ENCODE measurements around the gene CXorf65.
A peak's percentile ranks its signal among the peaks of the same experiment; 100 is the strongest.

The CXorf65 gene

GRCh38 chrX:71106427-71106826 is at the start of gene CXorf65:
Gene CXorf65 (minus strand): TSS chrX:71106740. CDS start chrX:71106556, 184 bp downstream.
- peak in 1 of 2 experiments; percentile 30 for DNase-seq

- no peak for DNase-seq
Measured at GRCh38 chrX:71154641-71155040, 48.1 kb upstream of the CXorf65 start.

- no peak for DNase-seq
Measured at GRCh38 chrX:71154196-71154595, 47.7 kb upstream of the CXorf65 start.

GRCh38 chrX:71151366-71151765 is 44.8 kb upstream of the CXorf65 start:
- no peak for DNase-seq

- DNase-seq: no peak
Measured at GRCh38 chrX:71148278-71148663, 41.7 kb upstream of the CXorf65 start.

- no peak for DNase-seq
Measured at GRCh38 chrX:71147496-71148277, 41.1 kb upstream of the CXorf65 start.

- no peak for DNase-seq
Measured at GRCh38 chrX:71144651-71145050, 38.1 kb upstream of the CXorf65 start, which contains the start of gene NLGN3. Gene NLGN3 (plus strand): TSS chrX:71144841. CDS start chrX:71147750, 2,909 bp downstream.

- no peak for DNase-seq
Measured at GRCh38 chrX:71143508-71143907, 37.0 kb upstream of the CXorf65 start.

GRCh38 chrX:71140440-71140839 is 33.9 kb upstream of the CXorf65 start:
- no peak for DNase-seq

- no peak for DNase-seq
Measured at GRCh38 chrX:71131510-71131909, 25.0 kb upstream of the CXorf65 start.

GRCh38 chrX:71128915-71129765 is 22.6 kb upstream of the CXorf65 start:
- DNase-seq: peak; percentile 66 to 69

GRCh38 chrX:71128166-71128833 is 21.8 kb upstream of the CXorf65 start:
- DNase-seq: no peak

- DNase-seq: no peak
Measured at GRCh38 chrX:71118985-71119535, 12.5 kb upstream of the CXorf65 start.

GRCh38 chrX:71118032-71118984 is 11.8 kb upstream of the CXorf65 start, which contains the start of gene MED12:
Gene MED12 (plus strand): TSS chrX:71118596. CDS start chrX:71118755, 159 bp downstream.
- peak; percentile 73 to 79 for DNase-seq

GRCh38 chrX:71117358-71117757 is 10.8 kb upstream of the CXorf65 start:
- no peak for DNase-seq

- DNase-seq: peak in 1 of 2 experiments; percentile 16
Measured at GRCh38 chrX:71111921-71112431, 5.4 kb upstream of the CXorf65 start.

- DNase-seq: peak; percentile 46 to 83
Measured at GRCh38 chrX:71111141-71111843, 4.8 kb upstream of the CXorf65 start, which contains the start of gene IL2RG. Gene IL2RG (minus strand): TSS chrX:71111577. CDS start chrX:71111539, 38 bp downstream.

GRCh38 chrX:71109051-71109450 is 2.5 kb upstream of the CXorf65 start:
- no peak for DNase-seq

- peak in 1 of 2 experiments; percentile 24 for DNase-seq
Measured at GRCh38 chrX:71107762-71108360, 1.3 kb upstream of the CXorf65 start.

- DNase-seq: no peak
Measured at GRCh38 chrX:71107245-71107644, 705 bp upstream of the CXorf65 start.
